Fibroblast of skin of scalp (primary cell): ENCODE results near the gene MUC2. TPM values are rescaled to one million over a fixed set of nuclear protein-coding genes. Genes with fewer than 3 reads are reported as not detected.

Experiments
- DNase-seq: peaks from one replicate; pipeline ENCODE4 v3.0.0-alpha.2; 2013
- polyA plus RNA-seq, 2 experiments: library from polyadenylated mRNA; unstranded; fragments of 120-200 nt; gene quantifications; one replicate each; pipeline ENCODE4 v1.2.1, GENCODE V29; 2013; ENCODE audit not compliant: insufficient read length in 2 of 2

MUC2 gene
- not detected for polyA plus RNA-seq (2013, experiment 1 of 2; ENCODE audit: insufficient read length)
- polyA plus RNA-seq (2013, experiment 2 of 2; ENCODE audit: insufficient read length) = not detected

DNA sequence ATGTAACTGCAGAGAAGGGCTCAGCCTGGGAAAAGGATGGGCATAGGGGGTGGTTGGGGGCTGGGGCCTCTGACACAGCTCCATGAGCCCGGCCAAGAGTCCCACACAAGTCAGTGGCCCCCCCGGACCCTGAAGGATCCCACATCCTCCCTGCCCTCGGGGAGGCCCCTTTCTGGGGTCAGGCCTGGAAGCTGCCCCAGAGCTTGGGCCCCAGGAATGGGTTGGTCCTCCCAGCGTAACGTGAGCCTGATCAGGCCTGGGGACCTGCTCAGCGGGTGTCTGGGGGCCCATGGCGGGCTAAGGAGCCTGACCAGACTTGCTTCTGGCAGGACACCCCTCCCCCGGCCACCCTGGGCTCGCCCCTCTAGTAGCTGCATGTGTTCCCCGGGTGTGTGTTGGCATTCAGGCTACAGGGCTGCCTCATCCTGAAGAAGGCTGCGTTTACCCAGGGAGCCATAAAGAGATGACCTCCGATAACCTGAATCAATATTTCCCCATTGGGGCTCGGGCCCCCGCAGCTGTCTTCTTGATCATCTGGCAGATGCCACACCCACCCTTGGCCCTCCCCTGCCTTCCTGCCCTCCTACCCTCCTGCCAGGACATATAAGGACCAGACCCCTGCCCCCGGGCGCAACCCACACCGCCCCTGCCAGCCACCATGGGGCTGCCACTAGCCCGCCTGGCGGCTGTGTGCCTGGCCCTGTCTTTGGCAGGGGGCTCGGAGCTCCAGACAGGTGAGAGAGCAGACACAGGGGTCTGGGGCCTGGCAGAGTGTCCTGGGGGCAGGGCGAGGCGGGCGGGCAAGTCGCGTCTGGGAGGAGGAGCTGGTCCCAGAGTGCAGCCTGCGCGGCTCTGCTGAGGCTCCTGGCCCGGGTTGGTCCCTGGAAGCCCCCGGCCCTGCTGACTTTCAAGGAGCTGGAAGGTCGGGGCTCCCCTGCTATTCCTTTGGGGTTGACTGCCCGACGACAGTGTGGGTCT is at the start of gene MUC2:
TSS of gene MUC2 (plus strand) at position 631 of the 978 bp plus-strand sequence.
- DNase-seq = no peak

- no peak for DNase-seq
These were observed 49.1 kb upstream of the MUC2 start for GRCh38 chr11:1025410-1026162.

GRCh38 chr11:1026163-1026450 is 48.6 kb upstream of the MUC2 start:
- DNase-seq = no peak

- no peak for DNase-seq
These were observed 47.8 kb upstream of the MUC2 start for GRCh38 chr11:1026641-1027482.

GRCh38 chr11:1027483-1028290 is 47.0 kb upstream of the MUC2 start:
- no peak for DNase-seq

DNA sequence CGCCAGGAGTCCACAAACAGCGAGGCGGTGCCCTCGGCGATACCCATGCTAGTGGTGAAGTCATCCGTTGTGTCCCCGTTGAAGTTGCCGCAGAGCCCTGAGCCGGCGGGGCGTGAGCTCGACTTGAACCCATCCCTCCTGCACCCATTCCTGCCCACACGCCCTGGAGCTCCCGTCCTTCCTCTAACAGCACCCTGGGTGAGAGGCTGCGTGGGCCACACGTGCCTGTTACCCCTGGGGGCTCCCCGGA is 46.5 kb upstream of the MUC2 start:
- no peak for DNase-seq

- DNase-seq = no peak
These were observed 46.1 kb upstream of the MUC2 start for GRCh38 chr11:1028616-1029015.

DNA sequence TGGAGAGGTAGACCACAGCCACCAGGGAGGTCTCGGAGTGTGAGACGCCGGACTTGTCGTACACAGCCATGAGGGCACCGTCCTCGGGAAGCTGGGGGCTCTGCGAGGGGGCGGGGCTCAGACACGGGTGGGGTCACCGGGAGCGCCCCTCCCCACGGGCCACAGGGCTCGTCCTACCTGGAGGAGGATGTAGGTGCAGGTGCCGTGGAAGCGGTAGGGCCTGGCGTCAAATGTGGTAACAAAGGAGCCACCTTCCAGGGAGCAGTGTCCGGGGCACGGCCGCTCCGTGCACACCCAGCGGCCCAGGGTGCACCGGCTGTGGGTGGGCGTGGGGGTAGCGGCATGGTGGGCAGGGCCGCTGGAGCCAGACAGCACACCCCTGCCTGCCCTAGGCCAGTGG is 45.6 kb upstream of the MUC2 start:
- no peak for DNase-seq

- DNase-seq = no peak
These were observed 45.0 kb upstream of the MUC2 start for GRCh38 chr11:1029654-1030053.

- no peak for DNase-seq
These were observed 44.6 kb upstream of the MUC2 start for GRCh38 chr11:1030086-1030485.

- no peak for DNase-seq
These were observed 44.1 kb upstream of the MUC2 start for GRCh38 chr11:1030556-1030955.

DNA sequence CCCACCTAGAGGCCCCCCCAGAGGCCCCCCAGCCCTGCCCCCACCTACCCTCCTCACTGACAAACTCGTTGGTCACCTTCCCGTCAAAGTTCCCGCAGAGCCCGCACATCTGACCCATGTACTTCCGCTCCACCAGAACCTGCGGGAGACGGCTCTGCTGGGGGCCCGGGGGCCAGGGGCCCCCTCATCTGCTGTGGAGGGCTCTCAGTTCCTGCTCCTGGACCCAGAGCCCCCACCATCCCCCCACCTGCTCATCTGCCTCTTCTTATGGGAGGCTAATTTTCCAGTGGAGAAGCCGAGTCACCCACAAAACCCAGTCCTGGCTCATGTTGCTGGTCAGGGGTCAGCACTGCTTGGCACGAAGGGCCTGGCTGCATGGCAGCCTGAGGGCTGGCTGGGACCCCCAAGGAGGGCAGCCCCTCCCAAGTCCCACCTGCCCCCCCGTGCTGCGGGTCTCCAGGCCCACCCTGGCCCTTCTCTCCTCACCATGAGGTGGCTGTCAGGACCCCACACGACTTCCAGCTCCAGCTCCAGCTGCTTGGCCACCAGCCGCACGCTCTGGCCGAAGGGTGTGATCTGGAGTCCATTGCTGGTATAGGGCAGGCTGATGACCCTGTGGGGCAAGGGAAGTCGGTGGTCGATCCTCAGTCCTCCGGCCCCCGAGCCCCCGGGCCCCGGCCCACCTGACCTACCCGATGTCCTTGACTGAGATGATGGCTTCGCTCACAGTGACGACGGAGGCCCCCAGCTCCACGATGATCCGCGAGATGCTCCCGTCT is 43.4 kb upstream of the MUC2 start:
- DNase-seq = no peak

- no peak for DNase-seq
These were observed 42.3 kb upstream of the MUC2 start for GRCh38 chr11:1032310-1032891.

DNA sequence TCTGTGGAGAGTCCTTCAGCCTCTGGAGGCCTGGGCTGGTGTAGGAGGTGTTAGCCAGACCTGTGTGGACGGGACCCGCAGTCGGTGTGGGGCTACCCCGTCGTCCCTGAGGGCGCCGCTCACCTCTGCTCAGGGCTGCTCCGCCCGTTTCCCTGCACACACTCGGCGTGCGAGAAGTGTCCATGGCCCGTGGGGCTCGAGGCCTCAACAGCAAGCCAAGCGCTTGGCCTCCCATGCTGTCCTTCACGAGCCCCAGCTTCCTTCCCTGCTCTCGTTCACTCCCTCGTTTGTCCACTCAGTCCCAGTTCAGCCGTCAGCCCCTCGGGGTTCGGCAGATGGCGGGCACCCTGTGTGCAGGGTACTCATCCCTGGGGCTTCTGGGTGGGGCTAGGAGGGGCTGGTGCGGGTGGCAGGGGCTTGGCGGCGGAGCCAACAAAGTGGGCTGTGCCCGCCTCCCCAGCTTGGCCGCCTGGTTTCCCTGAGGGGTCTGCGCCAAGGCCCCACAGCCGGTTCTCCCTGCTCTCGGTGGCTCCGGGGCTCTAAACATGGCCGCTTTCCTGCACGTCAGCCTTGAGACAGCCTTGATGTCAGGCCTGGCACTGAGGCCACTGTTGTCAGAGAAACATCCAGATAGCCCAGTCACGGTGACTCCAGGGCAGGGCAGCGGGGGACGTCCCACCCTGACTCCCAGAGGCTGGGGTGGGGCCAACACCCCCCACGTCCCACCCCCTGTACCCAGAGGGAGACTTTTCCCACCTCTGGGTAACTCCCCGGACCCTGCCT is 41.5 kb upstream of the MUC2 start:
- DNase-seq = no peak

DNA sequence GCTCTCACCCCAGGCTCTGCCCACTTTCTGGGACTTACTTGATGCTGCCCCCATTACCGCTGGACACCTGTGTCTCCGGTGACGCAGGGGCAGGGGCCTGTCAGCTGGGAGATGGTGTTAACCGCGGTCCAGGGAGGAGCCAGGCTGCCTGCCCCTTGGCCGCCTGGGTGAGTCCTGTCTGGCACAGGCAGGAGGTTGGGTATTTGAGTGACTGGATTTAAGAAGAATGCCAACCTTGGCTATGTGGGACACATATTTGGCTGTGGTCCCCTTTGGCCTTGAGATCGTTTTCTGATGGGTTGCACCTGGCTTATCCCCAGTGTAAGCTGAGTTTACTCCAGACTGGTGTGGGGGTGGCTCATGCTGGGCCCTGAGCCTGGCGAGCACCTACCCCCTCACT is 40.7 kb upstream of the MUC2 start:
- DNase-seq = no peak

GRCh38 chr11:1034456-1035295 is 40.0 kb upstream of the MUC2 start:
- no peak for DNase-seq

- no peak for DNase-seq
These were observed 38.9 kb upstream of the MUC2 start for GRCh38 chr11:1035577-1036283.

- no peak for DNase-seq
These were observed 38.3 kb upstream of the MUC2 start, which contains the start of gene MUC6 for GRCh38 chr11:1036303-1036923. MUC6 (minus strand) TSS chr11:1036718; CDS start chr11:1036655, 63 bp downstream.
